Measurements from ENCODE around the gene SPI1.
"Not testable (repeated sequence)": the region's sequence is repeated elsewhere in the genome, so short reads cannot be mapped to it uniquely, and the experiment has no call there.

SPI1 gene

DNA sequence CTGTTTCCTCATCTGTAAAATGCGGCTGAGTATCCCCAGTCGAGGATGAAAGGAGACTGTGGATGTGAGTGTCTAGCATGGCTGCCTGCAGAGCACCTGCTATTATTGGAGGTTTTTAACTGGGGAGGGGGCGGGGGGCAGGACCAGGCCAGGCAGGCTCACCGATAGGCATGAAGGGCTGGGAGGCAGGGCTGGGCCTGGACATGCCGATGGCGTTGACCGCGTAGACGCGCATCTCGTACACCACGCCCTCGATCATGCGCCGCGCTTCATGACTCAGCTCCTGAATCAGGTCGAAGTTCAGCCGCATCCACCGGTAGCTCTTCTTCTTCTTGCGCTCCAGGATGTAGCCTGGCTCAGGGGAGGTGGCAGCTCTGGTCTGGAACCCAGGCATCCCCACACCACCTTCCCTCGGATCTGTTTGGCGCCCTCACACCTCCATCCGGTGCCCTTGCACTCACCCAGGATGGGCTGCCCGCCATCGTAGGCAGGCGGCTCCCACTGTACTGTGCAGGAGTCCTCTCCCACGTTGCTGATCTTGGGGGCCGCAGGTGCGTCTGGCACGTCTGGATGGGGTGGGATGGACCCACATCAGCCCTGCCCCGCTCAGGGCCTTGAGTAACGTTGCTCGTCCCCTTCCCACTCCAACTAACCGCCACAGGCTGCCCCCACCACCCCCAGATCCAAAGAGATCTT is 41.0 kb downstream of the SPI1 start:
- no peak for DNase-seq

DNA sequence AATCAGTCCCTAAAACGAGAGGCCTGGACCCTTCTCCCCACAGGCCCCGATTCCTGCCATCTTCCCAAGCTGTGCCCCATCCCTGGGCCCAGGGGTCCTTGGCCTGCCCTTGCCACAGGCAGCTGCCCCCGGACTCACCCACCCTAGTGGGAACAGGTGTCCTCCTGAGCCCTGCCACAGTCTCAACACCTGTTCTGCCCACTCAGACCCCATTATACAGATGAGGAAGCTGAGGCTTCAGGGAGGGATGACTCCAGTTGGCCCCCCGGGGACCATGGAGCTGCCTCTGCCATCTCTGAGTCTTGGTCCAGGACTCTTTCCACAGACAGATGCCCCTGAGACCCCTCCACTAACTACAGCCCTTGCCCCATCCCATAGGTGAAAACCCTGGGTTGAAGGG is 41.8 kb downstream of the SPI1 start:
- no peak for DNase-seq

DNA sequence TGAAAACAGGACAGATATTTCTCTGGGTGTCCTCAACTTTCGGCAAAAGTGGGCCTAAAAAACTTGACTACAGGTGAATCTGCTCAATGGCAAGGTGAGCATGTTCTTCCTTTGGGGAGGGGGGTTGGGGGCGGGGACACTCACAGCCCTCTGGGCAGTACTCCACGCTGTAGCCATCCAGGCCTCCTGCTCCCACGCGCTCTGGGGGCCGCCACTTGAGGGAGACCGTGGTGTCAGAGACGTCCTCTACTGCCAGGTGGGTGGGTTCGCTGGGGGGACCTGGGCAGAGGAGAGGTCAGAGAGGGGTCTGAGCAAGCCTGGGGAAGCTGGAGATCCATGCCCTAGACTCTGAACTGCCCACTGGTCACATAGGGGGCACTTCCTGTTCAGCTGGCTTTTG is 42.6 kb downstream of the SPI1 start:
- DNase-seq = no peak

DNA sequence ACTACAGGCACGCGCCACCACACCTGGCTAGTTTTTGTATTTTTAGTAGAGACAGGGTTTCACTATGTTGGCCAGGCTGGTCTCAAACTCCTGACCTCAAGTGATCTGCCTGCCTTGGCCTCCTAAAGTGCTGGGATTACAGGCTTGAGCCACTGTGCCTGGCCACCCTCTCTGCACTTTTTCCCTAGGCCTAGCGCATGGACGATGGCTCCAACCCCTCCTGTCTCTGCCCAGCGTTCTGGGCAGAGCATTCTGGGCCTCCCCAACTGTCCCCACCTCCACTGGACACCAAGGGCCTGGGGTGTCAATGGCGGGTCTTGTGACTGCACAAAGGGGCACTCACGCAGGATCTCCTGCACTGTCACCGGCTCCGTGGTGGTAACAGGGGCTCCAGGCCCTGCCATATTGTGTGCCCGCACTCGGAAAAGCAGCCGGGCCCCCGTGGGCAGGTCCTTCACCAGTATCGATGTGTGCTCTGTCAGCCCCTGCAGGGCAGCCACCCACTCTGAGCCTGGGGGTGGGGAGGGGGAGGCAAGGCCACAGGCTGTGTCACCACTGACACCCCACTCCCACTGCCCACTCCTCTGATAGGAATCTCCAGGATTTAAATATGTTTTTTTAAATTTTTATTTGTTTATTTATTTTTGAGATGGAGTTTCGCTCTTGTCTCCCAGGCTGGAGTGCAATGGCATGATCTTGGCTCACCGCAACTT is 43.5 kb downstream of the SPI1 start:
- DNase-seq = not testable (repeated sequence)

DNA sequence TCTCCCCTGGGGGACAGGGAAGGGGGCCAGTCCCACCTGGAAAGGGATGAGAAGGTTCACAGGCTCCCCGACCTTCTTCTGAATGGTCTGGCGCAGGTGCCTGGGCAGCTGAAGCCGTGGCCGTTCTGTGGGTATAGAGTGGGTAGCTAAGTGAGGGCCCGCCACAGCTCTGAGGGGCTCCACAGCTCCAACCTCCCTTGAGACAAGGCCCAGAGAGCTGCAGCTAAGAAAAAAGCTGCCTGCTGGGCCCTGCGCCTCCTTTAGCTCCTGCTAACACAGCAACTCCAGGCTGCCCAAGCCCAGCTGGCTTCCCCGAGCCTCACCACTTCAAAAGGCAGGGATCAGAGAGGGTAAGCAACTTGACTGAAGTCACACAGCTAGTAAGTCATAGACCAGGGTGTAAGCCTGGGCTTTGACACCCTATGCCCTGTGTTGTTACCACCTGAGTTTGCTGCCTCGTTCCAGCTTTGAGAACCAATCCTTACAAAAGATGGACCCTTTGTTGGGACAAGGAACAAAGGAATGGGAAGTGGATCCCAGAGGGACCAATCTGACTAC is 44.4 kb downstream of the SPI1 start:
- DNase-seq = no peak

DNA sequence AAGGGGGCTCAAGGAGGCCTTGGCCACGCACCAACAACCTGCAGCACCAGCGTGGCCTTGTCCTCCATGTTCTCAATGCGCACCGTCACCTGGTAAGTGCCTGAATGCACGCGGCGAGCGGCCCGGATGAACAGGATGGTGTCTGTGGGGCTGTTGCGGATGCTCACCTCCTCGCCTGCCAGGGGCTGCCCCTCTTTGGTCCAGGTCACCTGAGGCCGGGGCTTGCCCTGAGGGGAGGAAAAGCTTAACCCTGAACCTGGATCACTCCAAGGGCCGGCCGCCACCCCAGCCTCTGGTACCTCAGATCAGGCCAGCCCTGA is 44.9 kb downstream of the SPI1 start:
- no peak for DNase-seq

DNA sequence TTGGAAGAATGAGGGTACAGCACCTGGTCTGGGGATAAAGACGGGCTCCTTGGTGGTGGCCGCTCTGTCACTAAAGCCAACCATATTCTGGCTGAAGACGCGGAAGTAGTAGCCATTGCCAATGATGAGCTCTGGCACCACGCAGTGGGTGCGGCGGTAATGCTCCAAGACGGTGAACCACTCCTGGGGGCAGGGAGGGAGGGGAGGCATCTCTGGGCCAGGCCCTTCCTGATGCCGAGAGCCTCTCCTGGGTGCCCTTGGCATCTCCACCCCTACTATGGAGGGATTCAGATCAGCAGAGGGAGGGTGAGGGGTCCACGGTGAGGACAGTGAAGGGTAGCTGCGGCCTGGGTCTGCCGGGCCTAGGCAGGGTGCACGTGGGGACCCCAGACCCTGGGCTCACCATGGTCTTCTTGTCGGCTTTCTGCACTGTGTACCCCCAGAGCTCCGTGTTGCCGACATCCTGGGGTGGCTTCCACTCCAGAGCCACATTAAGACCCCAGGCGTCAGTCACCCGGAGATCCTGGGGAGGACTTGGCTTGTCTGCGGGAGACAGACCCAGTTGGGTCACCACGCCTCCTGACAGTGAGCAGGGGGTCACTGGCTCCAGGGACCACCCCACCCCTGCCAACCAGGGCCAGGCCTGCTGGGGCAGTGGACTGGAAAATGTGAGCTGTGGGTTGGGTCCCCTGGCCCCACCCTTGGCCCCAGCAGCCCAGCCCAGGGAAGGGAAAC is 45.4 kb downstream of the SPI1 start:
- no peak for DNase-seq

DNA sequence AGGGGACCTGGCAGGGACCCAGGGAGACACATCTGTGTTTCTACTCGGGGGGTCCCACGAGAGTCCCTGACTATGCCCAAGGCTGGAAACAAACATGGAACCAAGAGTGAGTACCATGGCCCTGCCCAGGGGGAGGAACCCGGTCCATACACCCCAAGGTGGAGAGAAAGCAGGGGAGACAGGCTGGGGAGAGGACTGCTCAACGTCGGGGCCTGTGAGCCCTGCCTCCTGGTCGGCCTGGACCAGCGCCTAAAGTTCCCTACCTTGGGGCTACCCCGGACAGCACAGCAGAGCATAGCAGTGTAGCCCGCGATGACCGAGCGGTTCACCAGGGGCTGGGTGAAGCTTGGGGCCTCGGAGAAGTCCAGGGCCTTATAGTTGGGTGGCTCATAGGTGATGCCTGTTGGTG is 46.0 kb downstream of the SPI1 start:
- DNase-seq = no peak

DNA sequence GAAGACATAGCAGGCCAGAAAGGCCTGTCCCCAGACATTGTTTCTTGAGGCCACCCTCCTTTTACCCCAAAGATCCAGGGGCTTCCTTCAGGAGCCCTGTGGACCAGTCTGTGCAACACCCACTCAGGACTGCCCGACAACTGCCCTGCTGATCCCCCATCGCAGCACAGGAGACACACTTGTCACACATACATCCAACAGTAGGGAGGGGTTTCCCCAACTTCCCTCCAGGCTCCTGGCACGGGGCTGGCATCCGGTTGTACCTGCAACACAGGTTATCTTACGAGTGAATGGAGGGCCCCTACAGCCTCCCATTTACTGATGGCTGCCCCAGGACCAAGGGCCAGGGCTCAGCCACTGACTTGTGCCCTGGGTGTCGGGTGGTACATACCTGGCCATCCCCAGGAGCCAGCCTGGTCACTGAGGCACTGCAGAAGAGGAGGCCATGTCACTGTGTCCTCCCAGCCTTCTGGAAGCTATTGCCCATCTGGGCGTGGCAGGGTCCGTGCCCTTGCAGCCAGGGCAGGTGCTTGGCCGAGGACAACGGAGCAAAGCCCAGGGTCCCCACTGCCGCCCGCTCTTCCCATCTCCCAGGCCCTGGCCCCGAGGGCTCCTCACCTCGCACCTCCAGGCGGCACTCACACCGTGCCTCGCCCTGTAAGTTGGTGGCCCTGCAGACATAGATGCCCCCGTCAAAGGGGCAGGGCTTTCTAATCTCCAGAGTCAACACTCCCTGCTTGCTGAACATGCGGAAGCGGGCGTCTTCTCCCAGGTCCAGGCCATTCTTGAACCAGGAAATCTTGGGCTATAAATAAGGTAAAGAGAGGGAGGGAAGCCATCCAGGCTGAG is 46.7 kb downstream of the SPI1 start:
- DNase-seq = no peak

DNA sequence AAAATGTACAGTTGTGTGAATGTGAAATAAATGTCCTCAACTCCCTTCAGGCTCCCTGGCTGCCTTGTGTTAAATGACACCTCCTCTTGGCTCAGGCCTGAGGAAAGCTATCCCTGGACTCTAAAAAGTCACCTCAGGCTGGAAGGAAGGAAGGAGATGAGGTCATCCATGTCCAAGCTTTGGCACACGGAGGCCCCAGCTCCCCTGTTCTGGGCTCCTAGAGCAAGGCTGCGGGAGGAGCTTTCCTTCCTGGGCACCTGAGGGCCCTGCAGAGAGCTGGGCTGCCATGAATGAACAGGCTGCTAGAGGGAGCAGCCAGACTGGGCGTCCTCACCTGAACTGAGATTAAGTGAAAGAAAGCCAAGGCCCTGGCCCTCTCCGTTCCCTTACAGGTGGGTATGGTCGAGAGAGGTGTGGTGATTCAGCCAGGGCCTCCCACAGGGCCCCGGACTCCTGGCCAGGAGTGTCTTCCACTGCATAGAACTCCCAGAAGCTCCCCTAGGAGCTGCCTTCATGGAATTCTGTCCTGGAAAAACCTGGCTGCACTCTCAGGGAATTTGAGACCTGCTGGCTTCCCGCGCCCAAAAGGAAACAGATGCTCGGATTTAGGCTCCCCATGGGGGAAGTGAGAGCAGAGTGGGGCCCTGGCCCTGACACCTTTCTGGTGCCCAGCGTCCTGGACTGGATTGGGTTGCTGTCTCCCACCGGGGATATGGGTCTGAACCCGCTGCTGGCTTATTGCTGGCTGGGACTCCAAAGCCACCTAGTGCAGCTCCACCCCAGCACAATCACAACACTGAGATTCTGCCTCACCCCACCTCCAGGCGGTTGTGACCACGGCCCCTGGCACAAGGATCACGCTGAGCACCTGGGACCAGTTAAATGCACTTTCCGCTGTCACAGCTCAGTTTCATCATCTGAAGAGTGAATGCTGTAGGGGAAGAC is 48.1 kb downstream of the SPI1 start:
- no peak for DNase-seq

DNA sequence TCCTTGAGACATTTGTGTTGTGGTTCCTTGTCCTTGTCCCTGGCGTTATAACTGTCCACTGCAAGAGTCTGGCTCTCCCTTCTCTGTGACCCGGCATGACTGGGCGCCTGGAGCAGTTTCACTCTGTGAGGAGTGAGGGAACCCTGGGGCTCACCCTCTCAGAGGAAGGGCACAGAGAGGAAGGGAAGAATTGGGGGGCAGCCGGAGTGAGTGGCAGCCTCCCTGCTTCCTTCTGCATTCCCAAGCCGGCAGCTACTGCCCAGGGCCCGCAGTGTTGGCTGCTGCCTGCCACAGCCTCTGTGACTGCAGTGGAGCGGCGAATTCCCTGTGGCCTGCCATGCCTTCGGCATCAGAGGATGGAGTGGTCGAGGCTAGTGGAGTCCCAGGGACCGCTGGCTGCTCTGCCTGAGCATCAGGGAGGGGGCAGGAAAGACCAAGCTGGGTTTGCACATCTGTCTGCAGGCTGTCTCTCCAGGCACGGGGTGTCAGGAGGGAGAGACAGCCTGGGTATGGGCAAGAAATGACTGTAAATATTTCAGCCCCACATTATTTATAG is 48.8 kb downstream of the SPI1 start:
- no peak for DNase-seq

DNA sequence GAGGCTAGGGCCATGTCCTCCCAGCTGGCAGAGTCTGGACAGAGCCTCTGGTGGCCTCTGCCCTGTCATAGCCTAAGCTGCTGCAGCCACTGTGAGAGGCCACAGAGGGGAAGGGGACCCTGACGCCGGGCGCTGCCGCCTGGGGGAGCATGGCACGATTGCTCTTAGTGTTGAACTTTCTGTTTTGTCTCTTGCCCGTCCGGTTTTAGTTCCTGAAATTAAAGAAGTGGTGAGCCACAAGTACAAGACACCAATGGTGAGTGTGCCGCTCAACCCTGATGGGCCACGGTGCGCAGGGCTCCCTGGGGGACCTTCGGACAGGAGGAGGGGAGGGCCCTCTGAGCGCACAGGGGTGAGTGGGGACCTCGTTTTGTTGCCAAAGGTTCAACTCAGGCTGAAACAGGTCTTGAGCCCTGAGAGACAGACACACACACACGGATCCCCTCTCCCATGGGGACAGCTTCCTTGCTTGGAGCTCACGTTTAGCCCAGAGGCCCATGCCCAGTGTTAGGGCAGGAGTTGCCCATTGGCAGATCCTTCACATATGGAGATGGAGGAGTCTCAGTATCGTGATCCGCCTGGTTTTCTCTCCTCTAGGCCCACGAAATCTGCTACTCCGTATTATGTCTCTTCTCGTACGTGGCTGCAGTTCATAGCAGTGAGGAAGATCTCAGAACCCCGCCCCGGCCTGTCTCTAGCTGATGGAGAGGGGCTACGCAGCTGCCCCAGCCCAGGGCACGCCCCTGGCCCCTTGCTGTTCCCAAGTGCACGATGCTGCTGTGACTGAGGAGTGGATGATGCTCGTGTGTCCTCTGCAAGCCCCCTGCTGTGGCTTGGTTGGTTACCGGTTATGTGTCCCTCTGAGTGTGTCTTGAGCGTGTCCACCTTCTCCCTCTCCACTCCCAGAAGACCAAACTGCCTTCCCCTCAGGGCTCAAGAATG is 49.6 kb downstream of the SPI1 start:
- no peak for DNase-seq

DNA sequence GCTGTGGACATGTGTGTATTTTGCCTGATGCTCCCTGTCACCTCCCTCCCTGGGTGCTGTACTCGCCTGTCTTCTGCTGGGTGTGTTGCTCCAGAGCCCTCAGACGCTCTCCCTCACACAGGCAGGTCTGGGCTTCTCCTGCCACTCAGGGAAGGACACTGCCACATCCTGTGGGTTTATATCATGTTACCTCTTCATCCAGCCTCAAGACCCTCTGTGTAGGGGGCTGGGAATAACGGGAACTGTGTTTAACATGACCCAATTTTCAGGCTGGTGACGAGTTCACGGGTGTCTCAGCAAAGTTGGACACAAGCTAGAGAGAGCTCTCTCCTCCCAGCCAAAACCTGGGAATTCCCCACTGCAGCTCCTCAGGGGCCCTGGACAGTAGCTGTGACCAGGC is 50.4 kb downstream of the SPI1 start:
- no peak for DNase-seq

DNA sequence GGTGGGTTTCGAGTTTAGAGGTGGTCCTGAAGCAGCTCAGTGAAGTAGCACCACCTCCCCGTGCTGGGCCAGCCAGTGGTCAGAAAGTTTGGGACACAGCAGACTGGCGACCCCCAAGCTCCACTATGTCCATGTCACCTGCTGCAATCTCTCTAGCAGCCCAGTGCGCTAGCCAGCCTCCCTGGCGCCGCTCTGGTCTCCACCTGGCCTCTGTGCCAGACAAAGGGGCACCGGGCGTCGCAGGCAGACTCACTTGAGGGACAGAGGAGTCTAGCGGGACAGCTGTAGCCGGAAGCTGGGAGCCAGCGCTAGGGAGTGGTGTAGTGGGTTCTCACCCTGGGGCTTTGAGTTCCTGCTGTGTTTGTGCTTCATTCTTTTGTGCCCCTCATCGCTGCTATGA is 51.3 kb downstream of the SPI1 start:
- DNase-seq = no peak

DNA sequence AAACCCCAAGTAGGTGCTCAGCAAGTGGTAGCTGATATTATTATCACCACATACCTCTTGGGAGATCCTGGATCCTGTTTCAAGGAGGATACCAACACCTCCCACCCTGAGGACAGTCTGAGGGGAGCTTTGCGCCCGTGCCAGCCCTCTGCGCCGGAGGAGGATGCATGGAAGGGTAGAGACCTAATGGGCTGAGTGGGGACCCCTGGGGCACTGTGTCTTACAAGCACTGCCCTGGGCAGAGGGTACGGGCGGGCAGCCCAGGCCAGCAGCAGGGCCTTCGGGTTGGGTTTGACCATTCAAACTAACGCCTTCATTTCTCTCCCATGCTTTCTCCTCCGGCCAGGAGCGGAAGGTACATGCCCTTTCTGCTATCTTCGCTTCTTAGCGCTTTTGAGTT is 52.1 kb downstream of the SPI1 start:
- DNase-seq = no peak

DNA sequence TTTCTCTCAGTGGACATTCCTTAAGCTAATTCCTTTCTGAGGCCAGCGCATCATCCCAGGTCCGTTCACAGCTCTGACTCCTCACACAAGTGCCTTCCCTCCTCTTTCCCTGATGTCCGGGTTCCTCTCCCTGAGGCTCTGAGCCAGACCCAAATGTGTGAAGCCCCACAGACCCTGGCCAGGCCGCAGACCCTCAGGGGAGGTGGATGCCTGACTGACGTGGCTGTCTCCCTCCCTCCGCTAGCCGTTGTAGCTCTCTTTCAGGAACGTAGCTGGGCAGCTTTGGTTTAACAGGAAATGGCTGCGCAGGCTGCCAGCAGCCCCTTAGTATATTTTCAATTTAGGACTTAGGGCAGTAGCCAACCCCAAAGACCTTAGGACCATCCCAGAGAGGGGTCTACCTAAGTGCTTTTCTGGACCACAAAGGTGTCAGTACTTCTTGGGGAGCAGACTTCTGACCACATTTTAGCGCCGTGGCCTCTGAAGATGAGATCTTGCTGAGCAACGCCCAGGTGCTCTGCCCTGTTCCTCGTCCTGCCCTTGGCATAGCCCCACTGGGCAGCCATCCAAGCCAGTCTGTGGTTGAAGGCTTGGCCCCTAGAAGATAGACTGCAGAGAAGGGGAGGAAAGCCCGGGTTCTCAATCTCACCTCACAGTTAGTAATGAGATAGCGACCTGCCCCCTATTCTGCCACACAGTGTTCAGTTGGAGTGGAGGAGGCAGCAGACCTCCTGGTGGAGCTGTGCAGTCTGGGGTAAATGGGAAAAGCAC is 52.9 kb downstream of the SPI1 start:
- no peak for DNase-seq

DNA sequence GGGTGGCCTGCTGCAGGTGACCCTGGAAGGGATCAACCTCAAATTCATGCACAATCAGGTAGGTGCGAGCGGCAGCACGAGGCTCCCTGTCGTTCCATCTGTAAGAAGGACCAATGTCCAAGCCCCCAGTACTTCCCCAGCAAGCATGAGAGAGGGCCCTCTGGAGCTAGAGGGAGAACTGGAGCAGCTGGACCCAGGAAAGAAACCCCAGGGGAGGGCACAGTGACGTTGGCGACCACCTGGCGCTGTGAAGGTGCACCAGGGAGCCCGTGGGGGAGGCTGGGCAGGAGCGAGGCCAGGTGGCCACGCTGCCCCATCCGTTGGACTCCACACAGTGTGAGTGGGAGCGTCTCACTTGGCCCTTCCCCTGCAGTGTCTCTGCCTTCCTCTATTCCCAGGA is 53.8 kb downstream of the SPI1 start:
- DNase-seq = no peak

DNA sequence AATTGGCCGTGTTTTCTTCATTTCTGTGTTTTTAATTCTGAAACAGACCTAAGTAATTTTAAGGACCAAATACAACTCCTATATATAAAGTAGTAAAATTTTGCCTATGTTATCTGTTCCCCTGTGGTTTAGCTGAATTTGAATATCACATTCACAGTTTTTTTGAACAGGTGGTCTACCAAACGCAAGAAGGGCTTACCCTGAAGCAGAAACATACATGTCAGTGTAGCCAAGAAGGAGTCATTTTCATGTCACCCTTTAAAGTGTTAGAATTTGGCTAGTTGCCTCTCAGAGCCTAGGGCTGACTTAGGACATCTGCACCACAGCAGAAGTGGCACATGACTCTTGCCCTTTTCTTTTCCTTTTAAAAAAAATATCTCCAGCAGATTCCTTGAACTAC is 60.2 kb downstream of the SPI1 start:
- DNase-seq = no peak

DNA sequence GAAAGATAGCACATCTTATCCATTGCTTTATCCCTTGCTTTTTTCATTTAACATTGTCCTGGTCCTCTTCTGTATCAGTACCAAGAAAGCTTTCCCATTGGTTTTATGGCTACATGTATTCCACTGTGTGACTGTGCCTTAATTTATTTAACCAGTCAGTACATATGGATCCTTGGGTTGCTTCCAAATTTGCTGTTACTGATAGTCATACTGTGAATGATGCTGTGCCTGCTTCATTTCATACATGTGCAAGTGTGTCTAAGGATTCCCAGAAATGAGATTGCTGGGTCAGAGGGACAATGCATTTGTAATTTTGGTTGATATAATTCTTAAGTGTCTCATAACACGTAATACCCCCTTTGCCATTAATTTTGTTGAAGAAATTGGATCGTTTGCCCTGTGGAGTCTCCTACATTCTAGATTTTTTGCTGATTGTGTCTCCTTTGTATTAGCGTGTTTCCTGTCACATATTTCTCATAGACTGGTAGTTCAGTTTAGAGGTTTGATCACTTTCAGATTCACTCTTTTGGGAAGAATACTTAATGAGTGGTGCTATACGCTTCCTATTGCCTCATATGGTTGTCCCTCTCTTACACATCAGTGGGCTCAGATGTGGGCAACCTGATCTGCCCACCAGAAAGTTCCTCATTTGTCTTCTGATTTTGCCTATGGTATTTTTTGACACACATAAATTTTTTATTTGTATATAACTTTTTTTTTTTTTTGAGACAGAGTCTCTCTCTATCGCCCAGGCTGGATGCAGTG is 61.1 kb downstream of the SPI1 start:
- DNase-seq = no peak
